Embryonic facial prominence (tissue), 1 donor: ENCODE measurements around the gene UCP2.
"Not testable (repeated sequence)": the region's sequence is repeated elsewhere in the genome, so short reads cannot be mapped to it uniquely, and the experiment has no call there.

ENCODE experiments used
- DNase-seq: peaks from one replicate; pipeline ENCODE4 v3.0.0-alpha.2; 2016; ENCODE audit errors: extremely low spot score

The UCP2 gene

DNA sequence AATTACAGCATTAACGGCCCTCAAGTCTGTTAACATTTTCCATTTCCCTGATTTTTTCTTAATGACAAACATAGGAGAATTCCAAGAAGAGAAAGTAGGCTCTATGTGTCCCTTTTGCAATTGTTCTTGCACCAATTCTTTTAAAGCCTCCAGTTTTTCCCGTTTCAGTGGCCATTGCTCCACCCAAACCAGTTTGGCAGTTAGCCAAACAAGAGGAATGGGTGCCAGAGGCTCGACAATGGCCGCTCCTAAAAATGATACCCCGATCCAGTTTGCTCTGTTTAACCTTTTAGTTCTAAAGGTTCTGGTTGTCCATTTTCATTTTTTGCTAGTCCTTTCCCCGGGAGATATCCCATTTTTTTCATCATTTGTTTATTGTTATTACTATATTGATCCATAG, 38.6 kb downstream of the UCP2 start:
- no peak for DNase-seq

DNA sequence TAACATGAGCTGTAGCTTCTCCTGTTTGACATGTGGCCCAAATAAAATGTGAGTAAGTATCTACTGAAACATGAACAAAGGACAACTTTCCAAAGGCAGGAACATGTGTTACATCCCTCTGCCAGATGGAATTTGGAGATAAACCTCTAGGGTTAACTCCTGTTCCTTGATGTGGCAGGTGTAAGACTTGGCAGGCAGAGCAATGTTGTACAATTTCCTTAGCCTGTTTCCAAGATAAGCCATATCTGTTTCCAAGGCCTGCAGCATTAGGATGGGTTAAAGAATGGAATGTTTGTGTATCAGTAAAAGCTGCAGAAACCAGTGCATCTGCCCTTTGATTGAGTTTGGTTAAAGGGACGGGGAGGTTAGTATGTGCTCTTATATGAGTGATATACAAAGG, 40.6 kb downstream of the UCP2 start:
- DNase-seq: no peak

DNA sequence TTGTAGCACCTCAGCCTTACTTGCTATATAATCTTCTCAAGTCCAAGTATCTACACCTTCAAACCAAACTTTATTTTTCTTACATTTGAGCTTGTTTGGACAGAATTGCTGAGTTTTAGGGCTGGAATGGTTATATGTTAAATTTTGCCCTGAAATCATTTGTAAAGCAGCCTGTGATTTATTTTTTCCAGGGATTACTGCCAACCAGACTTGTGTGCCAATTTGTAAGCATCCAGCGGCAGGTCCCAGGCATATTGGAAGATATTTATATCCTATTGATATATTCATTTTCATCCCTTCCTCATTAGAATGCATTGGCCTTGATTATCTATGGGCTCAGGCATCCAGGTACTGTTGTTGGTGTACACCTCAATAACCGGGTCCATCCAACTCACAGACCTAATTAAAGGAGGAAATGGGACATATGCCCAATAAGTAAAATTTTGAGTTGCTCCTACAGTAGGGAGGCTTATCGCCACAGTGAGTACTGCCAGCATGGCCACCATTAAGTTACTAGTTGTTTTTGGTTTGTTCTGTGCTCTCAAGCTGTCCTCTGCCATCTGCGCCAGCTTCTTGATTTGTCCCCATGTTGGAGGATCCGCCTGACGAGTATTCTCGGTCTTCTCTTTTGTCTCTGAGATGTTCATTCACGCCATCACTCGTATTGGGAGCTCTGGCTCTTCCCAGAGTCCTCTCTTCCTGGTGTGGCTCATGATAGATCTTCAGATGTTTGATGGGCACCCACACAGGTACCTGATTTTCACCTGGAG, 41.7 kb downstream of the UCP2 start:
- no peak for DNase-seq

- DNase-seq: no peak
Measured at GRCh38 chr11:73939096-73939495, 43.5 kb downstream of the UCP2 start.

GRCh38 chr11:73936047-73936446, 46.6 kb downstream of the UCP2 start:
- DNase-seq: not testable (repeated sequence)

DNA sequence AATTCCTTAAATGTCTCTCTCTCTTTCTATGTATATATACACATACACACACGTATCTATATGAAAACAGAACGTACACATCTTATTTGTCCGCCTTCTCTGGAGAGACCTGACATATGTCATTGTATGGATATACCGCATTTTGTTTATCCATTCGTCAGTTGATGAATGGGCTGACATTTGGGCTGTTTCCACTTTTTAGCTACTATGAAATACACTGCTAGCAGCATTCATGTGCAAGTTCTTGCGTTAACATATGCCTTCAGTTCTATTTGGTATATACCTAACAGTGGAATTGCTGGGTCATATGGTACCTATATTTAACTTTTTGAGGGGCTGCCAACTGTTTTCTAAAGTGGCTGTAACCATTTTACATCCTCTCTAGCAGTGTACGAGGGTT, 49.9 kb downstream of the UCP2 start:
- DNase-seq: no peak

DNA sequence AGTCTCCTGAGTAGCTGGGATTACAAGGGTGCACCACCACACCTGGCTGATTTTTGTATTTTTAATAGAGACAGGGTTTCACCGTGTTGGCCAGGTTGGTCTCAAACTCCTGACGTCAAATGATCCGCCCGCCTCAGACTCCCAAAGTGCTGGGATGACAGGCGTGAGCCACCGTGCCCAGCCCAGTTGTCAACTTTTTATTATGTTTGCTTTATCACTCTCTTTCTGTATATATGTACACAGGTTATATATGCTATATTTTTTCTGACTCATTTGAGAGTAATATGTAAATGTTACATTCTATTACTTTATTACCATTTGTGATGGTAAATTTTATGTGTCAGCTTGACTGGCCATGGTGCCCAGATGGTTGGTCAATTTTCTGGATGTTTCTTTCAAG, 50.7 kb downstream of the UCP2 start:
- DNase-seq: no peak

DNA sequence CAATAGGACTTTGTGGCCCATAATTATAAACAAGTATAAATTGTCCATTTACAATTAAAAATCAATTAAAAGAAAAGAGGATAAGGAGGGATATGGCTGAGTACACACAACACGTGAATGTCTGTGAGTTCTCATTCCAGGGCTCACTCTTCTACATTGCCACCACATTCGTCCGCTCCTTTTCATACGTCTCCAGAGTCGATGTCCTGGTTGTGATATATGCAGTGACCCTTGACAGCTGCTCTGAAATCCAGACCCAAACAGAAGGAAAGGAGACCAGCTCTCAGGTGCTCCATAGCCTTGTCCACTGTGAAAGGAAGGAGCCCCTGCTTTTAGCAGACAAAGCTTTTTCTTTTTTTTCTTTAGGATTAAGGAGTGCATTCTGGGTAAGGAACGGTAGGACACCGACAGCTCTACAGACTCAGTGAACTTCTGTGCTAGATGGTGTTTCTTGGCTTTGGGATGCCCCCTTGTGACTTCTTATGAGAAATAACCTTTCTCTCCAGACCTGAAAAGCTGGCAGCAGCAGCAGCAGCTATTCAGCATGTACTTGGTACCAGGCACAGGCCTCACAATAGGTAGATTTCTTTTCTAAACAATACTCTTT, 51.5 kb downstream of the UCP2 start:
- DNase-seq: no peak

- no peak for DNase-seq
Measured at GRCh38 chr11:73929388-73929787, 53.3 kb downstream of the UCP2 start.
